HL-60 (cell line): ENCODE data around the gene BAIAP2.

ENCODE experiments used
- DNase-seq, 2 experiments: peaks; one replicate each; pipeline ENCODE4 v3.0.0-alpha.2; 2010 to 2020; ENCODE audit warnings: low read depth in 1 of 2, low spot score in 1 of 2
- H3K27ac ChIP-seq: fragments of 250-450 bp; sonication (Bioruptor Pico); replicated peaks from 2 replicates; pipeline ENCODE4 v1.5.1; 2020; ENCODE audit warnings: mild to moderate bottlenecking, moderate library complexity
- H3K27me3 ChIP-seq: fragments of 250-450 bp; sonication (Bioruptor Pico); 2 replicates; pipeline ENCODE4 v1.5.1; 2021; ENCODE audit warnings: mild to moderate bottlenecking, moderate library complexity; ENCODE audit not compliant: insufficient read depth, poor library complexity, severe bottlenecking
- H3K4me3 ChIP-seq: replicated peaks from 2 replicates; pipeline ENCODE4 v1.5.1; 2011; ENCODE audit warnings: mild to moderate bottlenecking, control low read depth, low read length; ENCODE audit not compliant: insufficient read depth
- GABPA ChIP-seq: IDR thresholded peaks from 2 replicates; pipeline ENCODE4 v1.6.1; 2012; ENCODE audit warnings: low read depth
- POLR2AphosphoS5 ChIP-seq: IDR thresholded peaks from 2 replicates; pipeline ENCODE4 v1.6.1; 2012; ENCODE audit warnings: low read depth
- REST ChIP-seq: IDR thresholded peaks from 2 replicates; pipeline ENCODE4 v1.6.1; 2012; ENCODE audit warnings: low read depth; ENCODE audit not compliant: insufficient replicate concordance
- SPI1 ChIP-seq: IDR thresholded peaks from 2 replicates; pipeline ENCODE4 v1.6.1; 2012; ENCODE audit warnings: low read depth, mild to moderate bottlenecking, borderline replicate concordance
- TF ChIP-seq, protein P1 (sequence below): IDR thresholded peaks from one replicate; pipeline ENCODE4 v1.5.1; 2011; ENCODE audit warnings: low read length, control low read depth, inconsistent platforms; ENCODE audit not compliant: insufficient read depth

Gene BAIAP2

DNA sequence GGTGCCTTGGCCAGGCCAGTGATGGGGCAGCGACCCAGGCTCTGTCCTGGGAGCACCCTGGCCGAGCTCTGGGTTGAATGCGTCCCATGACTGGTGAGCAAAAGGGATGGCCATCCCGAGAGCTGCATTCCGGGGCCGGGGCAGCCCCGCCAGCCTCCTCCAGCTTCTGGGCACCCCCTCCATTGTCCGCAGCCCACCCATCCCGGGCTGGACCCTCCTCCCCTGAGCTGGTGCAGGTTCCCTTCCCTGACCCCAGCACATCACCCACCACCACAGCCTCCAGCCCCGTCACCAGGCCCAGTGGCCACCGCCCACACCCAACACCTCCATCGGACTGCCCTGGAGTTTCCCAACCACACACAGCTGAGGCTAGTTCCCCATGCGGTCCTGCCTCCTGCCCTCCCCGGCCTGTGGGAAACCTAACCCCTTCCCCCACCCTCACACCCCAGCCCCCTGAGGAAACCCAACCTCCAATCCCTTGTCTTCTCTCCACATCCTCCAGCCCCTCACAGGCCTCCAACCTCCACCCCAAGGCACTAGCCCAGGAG lies 114.1 kb downstream of the BAIAP2 start:
- Histone ChIP-seq H3K27me3 (no peaks in the 10 kb centered on the region), H3K4me3 (no peak overlapping the region), H3K27ac (peak overlapping the region; percentile 64)
- peak in 1 of 2 experiments; percentile 75 for DNase-seq
- no peak for TF ChIP-seq GABPA

DNA sequence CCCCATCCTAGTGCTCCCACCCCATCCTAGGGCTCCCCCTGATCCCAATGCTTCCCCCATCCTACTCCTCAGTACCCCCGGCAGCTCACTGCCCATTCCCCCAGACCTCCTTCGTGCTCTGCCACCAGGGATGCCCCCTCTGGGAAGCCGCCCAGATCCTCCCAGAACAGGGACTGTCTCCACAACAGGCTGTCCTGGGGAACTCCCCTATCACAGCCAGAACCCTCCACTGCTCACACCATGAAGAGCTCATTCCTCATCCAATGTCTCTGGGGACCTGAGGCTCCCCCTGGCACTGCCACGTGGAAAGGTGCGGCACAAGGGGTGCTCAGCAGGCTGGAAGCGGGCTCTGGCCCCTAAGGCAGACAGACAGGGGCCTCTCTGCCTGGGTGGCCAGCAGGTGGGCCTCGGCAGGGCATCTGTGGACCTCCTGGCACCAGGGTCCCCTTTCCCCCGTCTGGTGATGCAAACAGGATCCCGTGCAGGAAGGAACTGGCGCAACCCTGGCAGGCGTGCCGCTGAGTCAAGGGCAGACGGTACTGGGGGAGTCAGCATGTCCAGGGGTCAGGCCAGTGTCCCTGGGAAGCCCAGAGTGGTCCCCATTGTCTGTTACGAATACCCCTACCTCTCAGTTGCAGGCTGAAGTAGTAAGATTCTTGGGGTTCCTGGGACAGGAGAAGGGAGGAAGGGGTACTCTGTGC lies 115.6 kb downstream of the BAIAP2 start:
- DNase-seq = peak; percentile 48 to 78
- peak overlapping the region; percentile 64 for H3K27ac ChIP-seq
- TF ChIP-seq GABPA (no peak), REST (no peak), POLR2AphosphoS5 (peak; percentile 50; the same call in 1 of the 2 replicates)
- no peaks in the 10 kb centered on the region for H3K27me3 ChIP-seq
- no peak overlapping the region; the same call in 1 of the 2 replicates for H3K4me3 ChIP-seq

GRCh38 chr17:81151278-81151677 lies 116.3 kb downstream of the BAIAP2 start:
- no peaks in the 10 kb centered on the region for H3K27me3 ChIP-seq
- TF ChIP-seq GABPA (no peak), SPI1 (no peak), POLR2AphosphoS5 (no peak), REST (no peak)
- TF ChIP-seq, protein P1, sequence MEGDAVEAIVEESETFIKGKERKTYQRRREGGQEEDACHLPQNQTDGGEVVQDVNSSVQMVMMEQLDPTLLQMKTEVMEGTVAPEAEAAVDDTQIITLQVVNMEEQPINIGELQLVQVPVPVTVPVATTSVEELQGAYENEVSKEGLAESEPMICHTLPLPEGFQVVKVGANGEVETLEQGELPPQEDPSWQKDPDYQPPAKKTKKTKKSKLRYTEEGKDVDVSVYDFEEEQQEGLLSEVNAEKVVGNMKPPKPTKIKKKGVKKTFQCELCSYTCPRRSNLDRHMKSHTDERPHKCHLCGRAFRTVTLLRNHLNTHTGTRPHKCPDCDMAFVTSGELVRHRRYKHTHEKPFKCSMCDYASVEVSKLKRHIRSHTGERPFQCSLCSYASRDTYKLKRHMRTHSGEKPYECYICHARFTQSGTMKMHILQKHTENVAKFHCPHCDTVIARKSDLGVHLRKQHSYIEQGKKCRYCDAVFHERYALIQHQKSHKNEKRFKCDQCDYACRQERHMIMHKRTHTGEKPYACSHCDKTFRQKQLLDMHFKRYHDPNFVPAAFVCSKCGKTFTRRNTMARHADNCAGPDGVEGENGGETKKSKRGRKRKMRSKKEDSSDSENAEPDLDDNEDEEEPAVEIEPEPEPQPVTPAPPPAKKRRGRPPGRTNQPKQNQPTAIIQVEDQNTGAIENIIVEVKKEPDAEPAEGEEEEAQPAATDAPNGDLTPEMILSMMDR = no peak
- DNase-seq = no peak
- H3K4me3 ChIP-seq = no peak overlapping the region
- H3K27ac ChIP-seq = no peak overlapping the region; the same call in none of the 2 replicates

DNA sequence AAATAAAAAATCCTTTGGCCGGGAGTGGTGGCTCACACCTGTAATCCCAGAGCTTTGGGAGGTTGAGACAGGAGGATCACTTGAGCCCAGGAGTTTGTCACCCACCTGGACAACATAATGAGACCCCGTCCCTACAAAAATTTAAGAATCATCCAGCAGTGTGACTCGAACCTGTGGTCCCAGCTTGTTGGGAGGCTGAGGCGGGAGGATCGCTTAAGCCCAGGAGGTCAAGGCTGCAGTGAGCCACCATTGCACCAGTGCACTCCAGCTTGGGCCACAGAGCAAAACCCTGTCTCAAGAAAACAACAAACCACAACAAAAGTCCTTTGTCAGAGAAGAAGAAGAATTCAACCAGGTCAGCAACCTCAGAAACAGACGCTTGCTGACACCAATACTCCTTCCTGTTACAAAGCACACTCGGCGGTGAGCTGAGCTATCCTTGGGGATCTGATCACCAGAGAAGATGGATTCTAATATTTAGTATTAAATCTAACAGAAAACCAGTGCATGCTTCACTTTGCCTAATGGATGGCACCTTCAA lies 117.4 kb downstream of the BAIAP2 start:
- TF ChIP-seq, protein P1 = no peak
- H3K27ac ChIP-seq = peak overlapping the region; percentile 31; the same call in 1 of the 2 replicates
- no peak for DNase-seq
- H3K4me3 ChIP-seq = no peak overlapping the region
- H3K27me3 ChIP-seq = no peaks in the 10 kb centered on the region
